CD4-positive, alpha-beta T cell treated with Interleukin-12 subunit alpha and Interleukin-12 subunit beta, for 1 hour (primary cell): ENCODE data around the gene INPP5J.
"Not testable (repeated sequence)": the region's sequence is repeated elsewhere in the genome, so short reads cannot be mapped to it uniquely, and the experiment has no call there.

Source experiments
- DNase-seq: peaks from one replicate; pipeline ENCODE4 v3.0.0-alpha.2; 2020

INPP5J gene

DNA sequence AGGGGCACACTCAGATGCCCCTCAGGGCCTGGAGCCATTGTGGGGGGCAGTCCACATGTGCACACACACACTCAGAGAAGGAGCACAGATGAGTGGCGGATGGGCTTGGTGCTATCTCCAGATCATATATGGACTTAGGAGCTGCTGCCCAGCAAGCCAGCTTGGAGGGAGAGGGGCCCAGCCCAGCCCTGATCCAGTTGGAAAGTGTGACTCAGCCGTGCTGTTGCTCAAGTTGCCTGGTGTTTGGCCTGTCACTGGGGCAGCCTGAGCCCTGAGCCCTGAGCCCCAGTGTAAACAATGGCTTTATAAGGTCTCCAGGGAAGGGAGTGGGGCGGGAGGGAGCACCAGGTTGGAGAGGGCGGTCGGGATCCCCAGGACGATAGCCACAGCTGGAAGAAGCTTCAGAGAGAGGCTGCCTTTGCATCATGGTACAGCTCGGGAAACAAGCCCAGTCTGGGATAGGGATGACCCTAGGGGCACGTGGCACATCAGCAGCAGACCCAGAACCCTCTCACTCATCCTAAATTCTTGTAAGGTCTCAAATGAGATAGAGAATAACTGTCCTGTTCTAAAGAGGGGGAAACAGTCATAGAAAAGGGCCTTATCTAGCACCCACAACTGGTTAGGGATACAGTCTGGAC, 20.2 kb upstream of the INPP5J start:
- no peak for DNase-seq

DNA sequence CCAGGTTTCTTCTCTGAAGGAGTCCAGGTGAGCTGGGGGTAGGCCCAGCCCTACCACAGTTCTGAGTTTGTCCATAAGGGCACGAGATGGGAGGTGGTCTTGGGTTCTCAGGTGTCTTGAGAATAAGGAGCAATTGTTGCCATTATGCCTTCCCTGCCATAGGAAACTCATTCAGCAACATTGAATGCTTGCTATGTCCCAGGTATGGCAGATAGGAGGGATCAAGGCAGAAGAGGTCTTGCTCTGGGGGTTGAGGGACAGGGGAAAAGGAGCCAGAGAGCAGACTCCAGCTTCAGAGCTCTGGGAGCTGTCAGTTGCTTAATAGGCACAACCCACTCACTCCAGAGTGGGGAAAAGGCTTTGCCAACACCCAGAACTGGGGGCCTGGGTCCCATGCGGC, 19.7 kb upstream of the INPP5J start:
- no peak for DNase-seq

DNA sequence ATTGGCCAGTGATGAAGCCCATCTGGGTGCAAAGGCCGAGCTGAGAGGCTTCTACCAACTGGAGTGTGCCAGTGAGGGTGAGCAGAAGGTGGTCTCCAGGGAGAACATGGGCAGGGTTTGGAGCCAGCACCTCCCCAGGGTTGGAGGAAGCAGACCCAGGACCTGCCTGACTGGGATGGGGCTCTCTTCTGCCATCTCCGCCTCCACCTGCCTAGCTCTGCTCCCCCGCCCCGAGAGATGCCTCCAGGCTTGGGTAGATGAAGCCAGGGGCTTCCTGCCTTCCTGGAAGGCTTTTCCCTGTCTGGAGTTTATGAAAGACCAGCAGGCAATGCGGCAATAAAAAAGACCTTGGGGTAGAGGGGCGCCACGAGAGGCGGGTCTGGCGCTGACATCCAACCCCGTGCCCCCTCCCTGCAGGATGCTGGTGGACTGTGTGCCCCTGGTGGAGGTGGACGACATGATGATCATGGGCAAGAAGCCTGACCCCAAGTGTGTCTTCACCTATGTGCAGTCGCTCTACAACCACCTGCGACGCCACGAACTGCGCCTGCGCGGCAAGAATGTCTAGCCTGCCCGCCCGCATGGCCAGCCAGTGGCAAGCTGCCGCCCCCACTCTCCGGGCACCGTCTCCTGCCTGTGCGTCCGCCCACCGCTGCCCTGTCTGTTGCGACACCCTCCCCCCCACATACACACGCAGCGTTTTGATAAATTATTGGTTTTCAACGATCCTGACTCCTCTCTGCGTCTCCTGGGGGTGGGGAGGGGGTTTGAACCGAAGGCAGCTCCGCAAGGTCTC, 18.7 kb upstream of the INPP5J start:
- no peak for DNase-seq

DNA sequence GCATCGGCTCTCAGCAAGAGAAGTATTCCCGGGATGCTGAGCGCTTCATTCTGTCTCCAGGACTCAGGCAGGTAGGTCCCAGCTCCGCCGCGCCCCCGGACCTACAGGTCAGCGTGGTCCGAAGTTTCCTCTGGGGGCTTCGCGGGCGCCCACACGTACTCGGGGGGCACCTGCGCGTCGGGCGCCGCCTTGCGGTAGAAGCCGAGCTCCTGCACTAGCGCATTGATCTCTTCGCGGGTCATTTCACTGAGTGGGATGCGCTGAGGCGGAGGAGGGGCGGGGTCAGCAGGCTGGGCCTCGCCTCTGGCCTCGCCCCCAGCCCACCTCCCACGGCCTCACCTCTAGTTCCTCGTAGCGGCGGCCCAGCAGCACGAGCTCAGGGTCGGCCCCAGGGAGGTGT, 17.9 kb upstream of the INPP5J start:
- peak; percentile 23 for DNase-seq

DNA sequence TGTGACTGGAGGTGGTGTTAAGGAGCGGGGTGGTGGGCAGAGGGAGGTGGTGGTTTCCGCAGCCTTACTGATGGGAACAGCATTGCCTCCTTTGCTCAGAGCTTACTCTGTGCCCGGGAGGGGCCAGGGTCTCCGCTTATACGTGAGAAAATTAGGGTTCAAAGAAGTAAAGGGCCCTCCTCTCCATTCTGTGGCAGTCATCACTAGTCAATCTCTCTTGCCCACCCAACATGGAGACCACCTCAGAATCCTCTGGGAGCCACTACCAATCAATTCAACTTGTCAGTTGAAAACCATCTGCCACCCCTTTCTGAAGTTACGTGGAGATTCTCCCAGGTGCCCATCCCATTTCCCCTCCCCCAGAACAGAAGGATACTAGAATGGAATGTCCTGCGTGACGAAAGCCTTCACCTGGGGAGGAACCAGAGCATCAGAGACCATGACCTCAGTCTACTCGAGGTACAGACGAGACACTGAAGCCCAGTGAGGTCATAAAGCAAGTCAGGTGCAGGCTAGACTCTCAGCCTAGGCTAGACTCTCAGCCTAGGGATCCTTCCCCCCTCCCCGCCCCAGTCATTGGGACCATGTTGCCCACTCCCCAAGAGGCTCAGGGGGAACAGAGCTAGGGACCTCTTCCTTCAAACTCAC, 17.4 kb upstream of the INPP5J start:
- no peak for DNase-seq

DNA sequence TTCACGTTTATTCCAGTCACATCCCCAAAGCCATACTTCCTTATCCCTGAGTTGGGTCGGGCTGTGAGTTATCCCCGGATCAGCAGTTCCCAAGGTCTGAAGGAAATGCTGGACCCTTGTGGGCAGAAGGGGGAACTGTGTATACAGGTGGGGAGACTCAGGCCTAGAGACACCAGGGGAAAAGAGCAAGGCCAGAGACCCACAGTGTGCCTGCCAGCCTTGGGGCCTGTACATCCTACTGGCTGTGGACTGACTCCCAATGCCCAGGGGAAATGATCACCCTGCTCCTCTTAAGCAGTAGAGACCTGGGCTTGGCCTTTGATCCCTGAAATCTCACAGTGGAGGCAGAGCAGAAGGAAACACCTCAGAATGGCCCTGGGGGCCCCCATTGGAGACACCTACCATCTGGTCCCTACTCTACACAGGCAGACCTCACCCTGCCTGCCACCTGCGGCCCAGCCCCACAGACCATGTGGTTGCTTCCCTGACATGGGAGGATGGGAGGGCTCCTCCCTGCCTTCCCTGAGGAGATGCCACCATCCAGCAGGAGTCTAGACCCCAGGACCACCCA, 16.7 kb upstream of the INPP5J start:
- DNase-seq = no peak

DNA sequence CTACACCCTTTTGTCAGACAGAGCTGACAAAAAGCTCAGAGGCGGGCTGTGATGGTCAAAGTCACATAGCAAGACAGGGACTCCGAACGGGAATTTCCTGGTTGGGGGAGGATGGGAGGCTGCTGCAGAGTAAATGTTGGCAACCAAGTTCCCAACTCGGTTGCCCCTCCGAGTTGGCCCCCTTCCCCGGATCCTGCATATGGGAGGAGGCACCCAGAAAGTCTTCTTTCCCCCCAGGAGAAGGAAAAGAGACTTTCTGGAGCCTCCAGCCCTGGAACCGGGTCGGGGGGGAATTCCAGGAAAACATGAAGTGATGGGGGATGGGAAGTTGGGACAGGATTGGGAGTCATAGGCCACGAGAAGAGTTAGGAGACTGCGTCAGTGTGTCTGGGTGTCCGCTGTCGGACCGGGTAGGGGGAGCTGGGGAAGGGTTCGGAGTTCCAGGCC, 16.0 kb upstream of the INPP5J start:
- no peak for DNase-seq

DNA sequence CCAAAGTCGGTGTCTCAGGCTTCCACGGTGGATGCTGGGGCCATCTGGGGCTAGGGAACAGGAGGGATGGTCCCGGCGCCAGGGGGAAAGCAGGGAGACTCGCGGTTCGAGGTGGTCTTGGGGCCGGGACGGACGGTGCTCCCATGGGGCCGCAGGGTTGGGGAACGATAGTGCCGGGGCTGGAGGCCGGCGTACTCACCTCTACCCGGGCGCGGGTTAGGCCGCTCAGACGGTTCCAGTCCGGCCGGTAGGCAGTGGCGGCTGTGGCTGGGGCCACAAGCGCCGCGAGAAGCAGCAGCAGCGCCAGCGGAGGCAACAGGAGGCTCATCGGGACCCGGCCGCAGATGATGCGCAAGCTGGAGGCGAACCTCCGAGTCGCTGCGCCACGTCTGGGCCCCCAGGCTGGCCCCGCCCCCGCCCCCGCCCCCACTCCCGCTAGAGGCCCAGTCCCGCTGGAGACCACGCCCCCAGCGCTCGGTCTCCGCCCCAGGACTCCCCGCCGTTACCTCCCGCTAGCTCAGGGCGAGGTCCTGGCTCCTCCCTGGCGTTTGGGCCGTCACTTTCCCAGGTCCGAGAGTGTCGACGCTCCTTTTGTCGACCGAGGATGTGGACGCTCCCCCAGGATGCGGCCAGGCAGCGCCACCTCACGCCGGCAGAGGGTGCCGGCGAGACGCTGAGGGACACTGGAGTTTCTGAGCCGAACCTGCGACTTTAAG, 15.4 kb upstream of the INPP5J start, which contains the start of gene SELENOM:
Gene SELENOM (minus strand): TSS at position 391 of the 716 bp plus-strand sequence. CDS start 63 bp downstream, at position 328.
- peak; percentile 91 for DNase-seq

DNA sequence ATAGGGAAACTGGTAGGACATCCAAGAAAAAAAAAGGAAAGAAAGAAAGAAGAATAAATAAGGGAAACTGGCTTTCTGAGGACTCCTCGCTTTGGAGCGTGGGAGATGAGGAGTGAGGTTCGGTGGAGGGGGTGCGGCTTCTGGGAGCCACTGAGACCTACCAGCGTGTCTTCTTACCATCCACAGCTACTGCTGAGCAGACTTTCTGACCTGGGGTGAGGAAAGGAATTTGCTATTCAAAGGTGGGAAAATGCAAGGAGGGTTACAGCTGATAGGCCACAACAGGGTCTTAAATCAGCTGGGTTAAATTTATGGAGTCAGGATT, 14.9 kb upstream of the INPP5J start:
- DNase-seq = no peak

DNA sequence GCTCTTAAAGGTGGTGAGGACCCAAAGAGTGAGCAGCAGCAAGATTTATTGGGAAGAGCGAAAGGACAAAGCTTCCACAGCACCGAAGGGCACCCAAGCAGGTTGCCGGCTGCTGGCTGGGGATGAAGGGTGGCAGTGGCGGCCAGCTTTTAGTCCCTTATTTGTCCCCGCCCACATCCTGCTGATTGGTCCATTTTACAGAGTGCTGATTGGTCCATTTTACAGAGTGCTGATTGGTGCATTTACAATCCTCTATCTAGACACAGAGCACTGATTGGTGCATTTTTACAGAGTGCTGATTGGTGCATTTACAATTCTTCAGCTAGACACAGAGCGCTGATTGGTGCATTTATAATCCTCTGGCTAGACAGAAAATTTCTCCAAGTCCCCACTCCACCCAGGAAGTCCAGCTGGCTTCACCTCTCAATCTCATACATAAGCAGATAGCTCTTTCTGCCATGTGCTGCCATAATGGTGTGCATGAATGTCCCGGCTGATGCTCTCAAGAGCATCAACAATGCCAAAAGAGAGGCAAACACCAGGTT, 10.1 kb upstream of the INPP5J start:
- DNase-seq = not testable (repeated sequence)

DNA sequence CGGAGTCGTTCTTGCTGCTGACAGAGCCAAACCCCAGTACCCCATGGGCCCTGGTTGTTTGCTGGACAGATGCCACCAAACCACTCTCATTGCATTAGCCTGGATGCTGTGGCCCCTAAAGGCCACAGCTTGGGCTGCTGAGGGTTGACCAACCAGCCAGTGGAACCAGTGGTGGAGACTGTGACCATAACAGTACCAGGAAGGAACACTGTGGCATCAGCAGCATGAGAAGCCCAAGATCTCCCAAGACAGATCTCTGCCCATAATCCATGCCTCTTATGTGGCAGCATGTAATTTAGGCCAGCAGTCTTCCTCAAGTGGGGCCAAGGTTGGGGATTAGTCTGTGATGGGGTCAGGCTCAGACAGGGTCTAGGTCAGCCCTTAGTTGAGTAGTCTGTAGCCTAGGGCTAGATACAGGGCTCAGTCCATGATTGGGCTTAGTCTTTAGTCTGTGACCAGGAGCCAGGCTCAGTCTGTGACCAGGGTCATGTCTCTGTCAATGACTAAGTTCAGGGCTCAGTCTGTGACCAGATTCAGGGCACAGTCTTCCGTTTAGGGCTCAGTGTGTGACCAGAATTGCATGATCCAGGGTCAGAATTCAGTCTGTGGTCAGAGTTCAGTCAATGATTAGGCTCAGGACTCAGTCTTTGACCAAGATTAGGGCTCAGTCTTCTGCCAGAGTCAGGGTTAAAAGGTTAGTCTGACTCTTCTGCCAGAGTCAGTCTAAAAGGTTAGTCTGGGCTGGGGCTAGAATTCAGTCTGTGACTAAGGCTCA, 4.5 kb upstream of the INPP5J start:
- no peak for DNase-seq

DNA sequence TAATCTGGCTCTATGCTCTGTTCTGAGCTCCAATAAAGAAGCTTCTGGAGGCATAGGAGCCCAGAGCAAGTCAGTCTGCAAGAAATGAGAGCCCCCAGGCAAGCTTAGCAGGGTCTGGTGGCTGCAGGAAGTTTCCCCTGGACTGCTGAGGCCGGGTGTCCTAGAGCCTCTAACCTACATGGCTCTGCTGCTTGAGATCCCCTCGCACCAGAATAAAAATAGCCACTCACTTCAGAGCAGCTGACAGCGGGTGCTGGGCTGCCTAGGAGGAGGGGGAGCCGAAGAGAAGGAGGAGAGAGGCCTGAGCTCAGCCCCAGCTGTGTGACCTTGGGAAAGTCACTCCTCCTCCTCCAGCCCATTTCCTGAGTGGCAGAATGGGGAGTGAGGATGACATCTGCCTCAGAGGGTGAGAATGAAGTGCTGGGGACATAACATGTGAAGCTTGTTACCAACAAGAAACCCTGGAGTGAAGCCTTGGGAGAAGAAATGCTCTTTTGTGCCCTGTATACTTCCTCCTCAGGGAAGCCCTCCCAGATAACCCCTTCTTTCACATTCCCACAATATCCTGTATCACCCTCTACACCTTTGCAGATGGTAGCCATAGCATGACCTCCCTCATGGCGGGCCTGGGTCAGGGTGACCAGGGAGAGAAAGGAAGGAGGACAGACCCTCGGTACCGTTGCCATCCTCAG, 3.6 kb upstream of the INPP5J start:
- no peak for DNase-seq

DNA sequence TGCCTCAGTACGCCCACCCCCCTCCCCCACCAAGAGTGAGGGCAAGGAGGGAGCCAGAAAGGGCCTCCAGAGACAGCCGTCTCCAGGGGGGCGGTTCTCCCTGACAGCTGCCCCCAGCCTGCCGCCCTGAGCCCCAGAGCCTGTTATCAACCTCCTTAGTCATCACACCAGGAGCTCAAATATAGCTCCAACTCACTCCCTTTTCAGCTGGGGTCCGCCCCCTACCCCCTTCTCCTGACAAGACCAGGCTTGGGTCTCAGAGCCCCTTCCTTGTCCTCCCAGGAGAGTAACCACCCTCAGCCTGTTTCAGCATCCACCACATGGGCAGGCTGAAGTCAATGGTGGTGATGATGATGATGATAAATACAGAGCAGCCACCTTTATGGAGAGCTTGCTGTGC, 2.5 kb upstream of the INPP5J start:
- no peak for DNase-seq

DNA sequence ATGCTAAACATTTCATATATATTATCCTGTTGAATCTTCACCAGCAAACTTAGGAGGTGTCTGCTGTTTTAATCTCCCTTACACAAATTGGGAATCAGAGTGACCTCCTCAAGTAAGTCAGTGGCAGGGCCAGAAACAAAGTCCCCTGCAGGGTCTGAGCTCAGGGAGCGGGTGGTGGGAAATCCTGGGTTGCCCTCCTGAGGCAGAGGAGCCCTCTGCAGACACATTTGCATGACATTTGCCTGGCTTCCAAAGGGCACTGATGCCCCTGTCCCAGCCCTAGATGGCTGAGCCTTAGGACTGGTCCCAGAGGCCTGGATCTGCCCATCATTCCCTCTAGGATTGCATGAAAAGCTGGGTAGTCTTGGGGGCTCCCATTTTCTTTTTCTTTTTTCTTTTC, 2.1 kb upstream of the INPP5J start:
- no peak for DNase-seq

DNA sequence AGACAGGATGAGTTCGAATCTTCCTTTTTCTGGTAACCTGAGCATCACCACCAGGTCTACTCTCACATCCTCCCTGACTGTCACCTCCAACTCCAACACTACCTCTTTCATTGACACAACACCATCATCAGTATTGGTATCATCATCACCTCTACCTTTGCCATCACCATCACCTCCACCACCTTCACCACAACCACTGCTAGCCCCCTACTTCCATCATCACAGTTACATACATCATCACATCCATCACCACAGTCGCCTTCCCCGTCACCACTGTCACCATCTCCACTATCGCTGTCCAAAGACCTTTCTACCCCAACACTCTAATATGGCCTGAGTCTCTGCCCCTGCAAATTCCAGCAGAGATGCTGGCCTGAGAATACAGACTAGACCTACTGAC, 1.4 kb upstream of the INPP5J start:
- no peak for DNase-seq

DNA sequence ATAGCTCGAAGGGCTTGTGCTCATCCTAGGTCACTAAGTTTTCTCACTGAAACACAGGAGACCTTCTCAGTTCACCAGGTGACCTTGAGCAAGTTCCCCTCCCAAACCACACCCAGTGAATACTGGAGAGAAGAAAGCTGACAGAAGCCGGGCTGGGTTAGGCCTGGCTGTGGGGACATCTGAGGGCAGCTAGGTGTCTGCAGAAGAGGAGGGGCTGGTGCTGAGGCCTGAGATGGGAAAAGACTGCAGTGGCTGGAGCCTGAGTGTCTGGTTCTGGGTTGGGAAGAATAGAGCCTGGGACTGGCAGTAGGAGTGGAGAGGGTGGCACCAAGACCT, 602 bp upstream of the INPP5J start:
- DNase-seq = no peak

DNA sequence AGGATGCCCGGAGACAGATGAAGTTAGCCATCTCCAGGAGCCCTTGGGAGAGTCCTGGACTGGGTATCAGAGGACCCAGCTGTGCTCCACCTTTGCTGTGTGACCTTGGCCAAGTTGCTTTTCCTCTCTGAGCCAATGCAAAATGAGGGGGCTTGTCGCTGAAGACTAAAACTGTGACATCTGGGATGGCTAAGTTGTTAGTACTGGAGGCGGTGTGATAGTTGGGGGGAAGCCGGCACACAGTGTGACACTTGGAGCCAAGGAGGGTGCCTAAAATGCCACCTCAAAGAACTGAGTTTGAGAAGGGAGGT, 481 bp downstream of the INPP5J start:
- DNase-seq = no peak

DNA sequence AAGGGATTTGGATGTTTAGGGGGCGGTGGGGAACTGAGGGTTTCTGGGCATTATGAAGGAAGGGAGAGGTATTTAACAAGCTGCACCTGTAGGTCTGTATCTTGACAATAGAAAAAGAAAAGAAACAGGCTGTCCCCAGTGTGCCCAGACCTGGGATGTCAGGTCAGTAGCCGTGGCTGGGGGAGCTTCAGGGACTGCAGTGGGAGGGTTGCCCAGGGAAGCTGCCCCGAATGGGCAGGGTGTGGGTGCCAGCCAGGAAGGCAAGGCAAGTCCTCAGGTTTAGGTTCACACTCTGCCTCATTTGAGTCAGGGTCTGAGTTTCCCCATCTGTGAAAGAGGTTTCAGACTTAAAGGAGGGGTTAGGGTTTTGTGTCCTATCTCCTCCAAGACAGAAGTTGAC, 1.5 kb downstream of the INPP5J start:
- no peak for DNase-seq

DNA sequence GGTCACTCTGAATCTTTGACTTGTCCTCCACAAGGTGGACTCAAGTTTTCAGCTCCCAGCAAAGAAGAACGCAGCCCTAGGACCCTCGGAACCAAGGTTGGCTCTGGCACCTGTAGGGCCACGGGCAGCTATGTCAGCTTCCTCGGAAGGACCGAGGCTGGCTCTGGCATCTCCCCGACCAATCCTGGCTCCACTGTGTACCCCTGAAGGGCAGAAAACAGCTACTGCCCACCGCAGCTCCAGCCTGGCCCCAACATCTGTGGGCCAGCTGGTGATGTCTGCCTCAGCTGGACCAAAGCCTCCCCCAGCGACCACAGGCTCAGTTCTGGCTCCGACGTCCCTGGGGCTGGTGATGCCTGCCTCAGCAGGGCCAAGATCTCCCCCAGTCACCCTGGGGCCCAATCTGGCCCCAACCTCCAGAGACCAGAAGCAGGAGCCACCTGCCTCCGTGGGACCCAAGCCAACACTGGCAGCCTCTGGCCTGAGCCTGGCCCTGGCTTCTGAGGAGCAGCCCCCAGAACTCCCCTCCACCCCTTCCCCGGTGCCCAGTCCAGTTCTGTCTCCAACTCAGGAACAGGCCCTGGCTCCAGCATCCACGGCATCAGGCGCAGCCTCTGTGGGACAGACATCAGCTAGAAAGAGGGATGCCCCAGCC, 2.2 kb downstream of the INPP5J start:
- no peak for DNase-seq

DNA sequence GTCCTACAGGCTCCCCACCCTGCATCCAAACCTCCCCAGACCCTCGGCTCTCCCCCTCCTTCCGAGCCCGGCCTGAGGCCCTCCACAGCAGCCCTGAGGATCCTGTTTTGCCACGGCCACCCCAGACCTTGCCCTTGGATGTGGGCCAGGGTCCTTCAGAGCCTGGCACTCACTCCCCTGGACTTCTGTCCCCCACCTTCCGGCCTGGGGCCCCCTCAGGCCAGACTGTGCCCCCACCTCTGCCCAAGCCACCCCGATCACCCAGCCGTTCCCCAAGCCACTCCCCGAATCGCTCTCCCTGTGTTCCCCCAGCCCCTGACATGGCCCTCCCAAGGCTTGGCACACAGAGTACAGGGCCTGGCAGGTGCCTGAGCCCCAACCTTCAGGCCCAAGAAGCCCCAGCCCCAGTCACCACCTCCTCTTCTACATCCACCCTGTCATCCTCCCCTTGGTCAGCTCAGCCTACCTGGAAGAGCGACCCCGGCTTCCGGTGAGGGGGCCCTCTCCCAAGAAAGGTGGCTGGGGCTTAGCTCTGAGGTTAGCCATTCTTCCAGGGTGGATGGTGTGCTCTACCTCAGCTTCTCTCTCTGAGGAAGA, 2.9 kb downstream of the INPP5J start:
- no peak for DNase-seq
